ENCODE measurements around the gene UBE2E1.
"Not testable (repeated sequence)": the region's sequence is repeated elsewhere in the genome, so short reads cannot be mapped to it uniquely, and the experiment has no call there.

The UBE2E1 gene

DNA sequence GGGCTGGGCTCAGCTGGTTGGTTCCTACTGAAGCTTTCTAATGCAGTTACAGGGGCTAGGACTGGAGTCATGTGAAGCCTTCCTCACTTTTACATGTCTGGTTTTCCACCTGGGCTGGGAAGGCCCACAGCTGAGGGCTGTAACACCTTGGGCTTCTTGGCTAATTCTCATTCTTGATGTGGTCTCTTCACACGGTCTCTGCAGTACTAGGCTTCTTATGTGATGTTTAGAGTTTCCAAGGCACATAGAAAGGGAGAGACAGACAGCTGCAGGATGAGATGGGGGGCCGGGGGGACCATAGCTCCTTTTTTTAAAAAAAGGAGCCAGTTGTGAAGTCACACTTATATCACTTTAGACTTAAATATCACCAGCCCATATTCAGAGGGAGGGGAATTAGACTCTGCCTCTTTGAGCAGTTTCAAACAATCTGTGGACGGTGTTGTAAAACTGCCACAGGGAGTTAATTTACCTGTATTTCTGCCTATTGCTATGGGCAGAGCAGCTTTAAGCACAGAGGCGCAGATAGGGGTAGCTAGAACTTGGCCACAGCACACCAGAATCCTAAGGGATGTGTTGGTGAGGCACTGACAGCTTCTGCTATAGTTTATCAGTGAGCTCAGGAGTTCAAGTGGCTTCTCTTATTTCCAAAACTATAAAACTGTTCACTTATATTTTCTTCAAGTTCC lies 64.4 kb downstream of the UBE2E1 start:
- Histone ChIP-seq H3K36me3 (ENCODE audit: insufficient read depth, low read length) (no peaks in the 10 kb centered on the region), H3K27me3 (ENCODE audit: insufficient read depth, low read length) (no peaks in the 10 kb centered on the region), H3K4me3 (ENCODE audit: low read depth, low read length) (no peak overlapping the region), H2AFZ (ENCODE audit: low read length, unreplicated experiment) (no peak overlapping the region), H3K27ac (ENCODE audit: low read depth, low read length) (no peak overlapping the region), H3K79me2 (ENCODE audit: control insufficient read depth, insufficient read depth, low read length, unreplicated experiment) (peaks cover 36% of the 10 kb centered on the region), H3K4me1 (ENCODE audit: control insufficient read depth, insufficient read depth, low read length, unreplicated experiment) (peaks cover 36% of the 10 kb centered on the region)

DNA sequence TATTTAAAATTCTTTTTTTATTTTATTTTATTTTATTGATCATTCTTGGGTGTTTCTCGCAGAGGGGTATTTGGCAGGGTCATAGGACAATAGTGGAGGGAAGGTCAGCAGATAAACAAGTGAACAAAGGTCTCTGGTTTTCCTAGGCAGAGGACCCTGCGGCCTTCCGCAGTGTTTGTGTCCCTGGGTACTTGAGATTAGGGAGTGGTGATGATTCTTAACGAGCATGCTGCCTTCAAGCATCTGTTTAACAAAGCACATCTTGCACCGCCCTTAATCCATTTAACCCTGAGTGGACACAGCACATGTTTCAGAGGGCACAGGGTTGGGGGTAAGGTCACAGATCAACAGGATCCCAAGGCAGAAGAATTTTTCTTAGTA lies 64.9 kb downstream of the UBE2E1 start:
- H3K36me3 ChIP-seq (ENCODE audit: insufficient read depth, low read length); H3K4me3 ChIP-seq (ENCODE audit: low read depth, low read length); H3K27me3 ChIP-seq (ENCODE audit: insufficient read depth, low read length); H2AFZ ChIP-seq (ENCODE audit: low read length, unreplicated experiment); H3K27ac ChIP-seq (ENCODE audit: low read depth, low read length): not testable (repeated sequence)
- Histone ChIP-seq H3K79me2 (ENCODE audit: control insufficient read depth, insufficient read depth, low read length, unreplicated experiment) (peaks cover 37% of the 10 kb centered on the region), H3K4me1 (ENCODE audit: control insufficient read depth, insufficient read depth, low read length, unreplicated experiment) (peaks cover 36% of the 10 kb centered on the region)

DNA sequence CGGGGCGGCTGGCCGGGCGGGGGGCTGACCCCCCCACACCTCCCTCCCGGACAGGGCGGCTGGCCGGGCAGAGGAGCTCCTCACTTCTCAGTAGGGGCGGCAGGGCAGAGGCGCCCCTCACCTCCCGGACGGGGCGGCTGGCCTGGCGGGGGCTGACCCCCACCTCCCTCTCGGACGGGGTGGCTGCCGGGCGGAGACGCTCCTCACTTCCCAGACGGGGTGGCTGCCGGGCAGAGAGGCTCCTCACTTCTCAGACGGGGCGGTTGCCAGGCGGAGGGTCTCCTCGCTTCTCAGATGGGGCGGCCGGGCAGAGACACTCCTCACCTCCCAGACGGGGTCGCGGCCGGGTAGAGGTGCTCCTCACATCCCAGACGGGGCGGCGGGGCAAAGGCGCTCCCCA lies 65.6 kb downstream of the UBE2E1 start:
- Histone ChIP-seq H3K79me2 (ENCODE audit: control insufficient read depth, insufficient read depth, low read length, unreplicated experiment) (peaks cover 39% of the 10 kb centered on the region), H3K4me1 (ENCODE audit: control insufficient read depth, insufficient read depth, low read length, unreplicated experiment) (peaks cover 36% of the 10 kb centered on the region)
- not testable (repeated sequence) for H3K36me3 ChIP-seq (ENCODE audit: insufficient read depth, low read length); H2AFZ ChIP-seq (ENCODE audit: low read length, unreplicated experiment); H3K4me3 ChIP-seq (ENCODE audit: low read depth, low read length); H3K27ac ChIP-seq (ENCODE audit: low read depth, low read length); H3K27me3 ChIP-seq (ENCODE audit: insufficient read depth, low read length)

DNA sequence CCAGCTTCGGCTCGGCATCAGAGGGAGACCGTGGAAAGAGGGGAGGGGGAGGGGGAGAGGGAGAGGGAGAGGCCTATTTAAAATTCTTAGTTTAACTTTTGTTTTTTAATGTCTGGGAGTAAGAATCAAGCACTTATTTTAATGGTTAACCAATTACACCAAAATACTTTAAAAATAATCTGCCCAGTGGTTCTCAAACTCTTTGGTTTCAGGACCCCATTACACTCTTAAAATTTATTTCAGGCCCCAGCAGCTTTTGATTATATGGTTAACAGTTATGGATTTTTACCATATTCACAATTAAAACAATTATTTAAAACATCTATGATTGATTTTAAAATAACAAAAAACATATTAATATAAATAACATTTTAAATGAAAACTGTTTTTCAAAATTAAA lies 66.6 kb downstream of the UBE2E1 start:
- Histone ChIP-seq H3K36me3 (ENCODE audit: insufficient read depth, low read length) (no peaks in the 10 kb centered on the region), H3K4me3 (ENCODE audit: low read depth, low read length) (no peak overlapping the region), H2AFZ (ENCODE audit: low read length, unreplicated experiment) (no peak overlapping the region), H3K4me1 (ENCODE audit: control insufficient read depth, insufficient read depth, low read length, unreplicated experiment) (peaks cover 42% of the 10 kb centered on the region), H3K79me2 (ENCODE audit: control insufficient read depth, insufficient read depth, low read length, unreplicated experiment) (peaks cover 40% of the 10 kb centered on the region), H3K27me3 (ENCODE audit: insufficient read depth, low read length) (no peaks in the 10 kb centered on the region), H3K27ac (ENCODE audit: low read depth, low read length) (no peak overlapping the region)

DNA sequence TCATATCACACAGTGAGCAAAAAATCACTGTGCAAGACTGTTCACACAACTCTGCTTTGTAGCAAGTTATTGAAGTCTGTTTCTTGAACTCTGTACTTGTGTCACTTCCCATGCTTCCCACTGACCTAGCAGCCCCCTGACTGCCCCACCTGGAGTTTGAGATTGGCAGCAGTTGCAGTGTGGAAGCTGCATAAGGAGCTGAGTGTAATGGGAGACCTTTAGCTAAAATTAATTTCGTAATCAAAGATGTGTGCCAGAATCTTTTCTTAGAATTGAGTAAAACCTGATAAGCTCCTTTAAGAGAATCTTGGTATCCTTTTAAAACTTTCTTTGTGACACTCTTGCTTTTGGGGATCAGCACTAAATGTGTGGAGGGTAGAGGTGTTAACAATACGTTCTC lies 68.2 kb downstream of the UBE2E1 start:
- H3K4me1 ChIP-seq (ENCODE audit: control insufficient read depth, insufficient read depth, low read length, unreplicated experiment), result peaks cover 47% of the 10 kb centered on the region
- H3K27me3 ChIP-seq (ENCODE audit: insufficient read depth, low read length), result no peaks in the 10 kb centered on the region
- H3K36me3 ChIP-seq (ENCODE audit: insufficient read depth, low read length), result no peaks in the 10 kb centered on the region
- peaks cover 36% of the 10 kb centered on the region for H3K79me2 ChIP-seq (ENCODE audit: control insufficient read depth, insufficient read depth, low read length, unreplicated experiment)
- no peak overlapping the region for H2AFZ ChIP-seq (ENCODE audit: low read length, unreplicated experiment)
- no peak overlapping the region for H3K4me3 ChIP-seq (ENCODE audit: low read depth, low read length)
- no peak overlapping the region for H3K27ac ChIP-seq (ENCODE audit: low read depth, low read length)

DNA sequence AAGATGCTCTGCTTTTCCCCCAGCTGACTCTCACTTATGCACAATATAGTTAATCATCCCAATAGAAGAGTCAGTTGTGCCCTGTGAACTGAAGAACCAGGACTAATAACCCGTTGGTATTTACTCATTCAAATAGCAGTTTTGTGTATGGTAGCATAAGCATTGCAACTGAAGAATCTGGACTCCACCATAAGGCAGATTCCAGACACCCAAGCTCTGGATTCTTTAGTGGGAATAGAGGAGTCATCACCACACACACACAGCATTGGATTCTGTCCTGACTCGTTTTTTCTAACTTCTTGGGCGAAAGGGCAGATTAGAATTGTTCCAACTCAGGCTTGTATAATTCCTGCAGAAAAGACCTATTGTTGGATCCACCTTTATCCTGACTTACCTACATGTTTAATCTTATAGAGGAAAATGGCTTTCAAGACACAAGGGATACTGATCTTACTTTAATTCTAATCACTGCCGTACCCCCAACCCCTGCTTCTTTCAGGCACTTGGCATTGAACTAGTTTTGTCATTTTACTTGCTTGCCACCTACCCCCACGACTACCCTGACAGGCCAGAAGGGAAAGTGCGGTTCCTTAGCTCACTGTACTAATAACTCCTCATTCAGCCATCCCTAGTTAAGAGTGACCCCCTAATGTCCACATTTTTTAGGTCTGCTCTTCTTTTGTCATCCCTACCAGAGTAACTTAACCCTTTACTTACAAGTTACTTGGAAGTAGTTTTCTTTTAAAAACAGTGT lies 68.8 kb downstream of the UBE2E1 start:
- H3K27ac ChIP-seq (ENCODE audit: low read depth, low read length), result no peak overlapping the region
- H3K36me3 ChIP-seq (ENCODE audit: insufficient read depth, low read length), result no peaks in the 10 kb centered on the region
- no peak overlapping the region for H3K4me3 ChIP-seq (ENCODE audit: low read depth, low read length)
- H3K27me3 ChIP-seq (ENCODE audit: insufficient read depth, low read length), result no peaks in the 10 kb centered on the region
- peaks cover 41% of the 10 kb centered on the region for H3K79me2 ChIP-seq (ENCODE audit: control insufficient read depth, insufficient read depth, low read length, unreplicated experiment)
- peaks cover 47% of the 10 kb centered on the region for H3K4me1 ChIP-seq (ENCODE audit: control insufficient read depth, insufficient read depth, low read length, unreplicated experiment)
- H2AFZ ChIP-seq (ENCODE audit: low read length, unreplicated experiment), result no peak overlapping the region

DNA sequence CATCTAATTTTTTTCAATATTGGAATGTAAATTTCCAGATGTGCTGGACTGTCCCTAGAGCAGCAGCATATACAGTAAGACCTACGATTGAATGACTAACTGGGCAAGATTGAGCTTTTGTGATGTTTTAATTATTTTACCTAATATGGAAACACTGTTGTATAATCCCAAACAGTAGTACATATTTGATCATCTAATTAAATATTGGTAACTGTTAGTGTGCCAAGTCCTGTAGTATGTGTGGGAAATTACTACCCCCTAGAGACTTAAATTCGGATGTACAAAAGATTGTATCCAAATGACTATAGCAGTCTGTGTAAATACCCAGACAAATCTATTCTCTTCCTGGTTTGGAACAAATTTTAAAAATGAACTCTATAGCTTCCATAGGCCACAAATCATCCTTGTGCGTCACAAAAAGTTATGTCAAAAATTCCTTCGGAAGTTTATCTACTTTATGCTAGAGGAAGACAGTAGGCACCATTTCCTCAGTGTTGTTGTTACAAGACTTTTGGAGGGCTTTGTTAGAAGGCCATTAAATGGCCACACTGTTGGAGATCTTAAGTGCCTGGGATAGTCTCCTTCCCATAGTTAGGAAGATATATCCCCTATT lies 69.5 kb downstream of the UBE2E1 start:
- Histone ChIP-seq H3K79me2 (ENCODE audit: control insufficient read depth, insufficient read depth, low read length, unreplicated experiment) (peaks cover 42% of the 10 kb centered on the region), H3K27ac (ENCODE audit: low read depth, low read length) (no peak overlapping the region), H2AFZ (ENCODE audit: low read length, unreplicated experiment) (no peak overlapping the region), H3K4me1 (ENCODE audit: control insufficient read depth, insufficient read depth, low read length, unreplicated experiment) (peaks cover 47% of the 10 kb centered on the region), H3K27me3 (ENCODE audit: insufficient read depth, low read length) (no peaks in the 10 kb centered on the region), H3K4me3 (ENCODE audit: low read depth, low read length) (no peak overlapping the region), H3K36me3 (ENCODE audit: insufficient read depth, low read length) (no peaks in the 10 kb centered on the region)

DNA sequence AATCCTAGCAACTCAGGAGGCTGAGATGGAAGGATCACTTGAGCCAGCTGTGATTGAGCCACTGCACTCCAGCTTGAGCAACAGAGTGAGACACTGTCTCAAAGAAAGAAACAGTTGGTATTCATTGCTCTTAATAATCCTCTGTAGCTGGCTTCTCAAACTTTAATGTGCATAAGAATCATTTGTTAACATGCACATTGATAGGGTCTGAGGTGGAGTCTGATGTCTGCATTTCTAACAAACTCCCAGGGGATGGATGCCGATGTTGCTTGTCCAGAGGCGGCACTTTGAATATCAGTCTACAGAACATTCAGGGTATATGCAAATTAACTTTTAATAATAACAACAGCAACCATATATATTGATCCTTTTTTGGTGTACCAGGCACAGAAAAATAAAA lies 71.2 kb downstream of the UBE2E1 start:
- peak overlapping the region; percentile 32; the same call in 1 of the 2 replicates for H3K27ac ChIP-seq (ENCODE audit: low read depth, low read length)
- 0 out of 2 replicates have a peak, but pooled peaks cover 2% of the 10 kb centered on the region for H3K36me3 ChIP-seq (ENCODE audit: insufficient read depth, low read length)

DNA sequence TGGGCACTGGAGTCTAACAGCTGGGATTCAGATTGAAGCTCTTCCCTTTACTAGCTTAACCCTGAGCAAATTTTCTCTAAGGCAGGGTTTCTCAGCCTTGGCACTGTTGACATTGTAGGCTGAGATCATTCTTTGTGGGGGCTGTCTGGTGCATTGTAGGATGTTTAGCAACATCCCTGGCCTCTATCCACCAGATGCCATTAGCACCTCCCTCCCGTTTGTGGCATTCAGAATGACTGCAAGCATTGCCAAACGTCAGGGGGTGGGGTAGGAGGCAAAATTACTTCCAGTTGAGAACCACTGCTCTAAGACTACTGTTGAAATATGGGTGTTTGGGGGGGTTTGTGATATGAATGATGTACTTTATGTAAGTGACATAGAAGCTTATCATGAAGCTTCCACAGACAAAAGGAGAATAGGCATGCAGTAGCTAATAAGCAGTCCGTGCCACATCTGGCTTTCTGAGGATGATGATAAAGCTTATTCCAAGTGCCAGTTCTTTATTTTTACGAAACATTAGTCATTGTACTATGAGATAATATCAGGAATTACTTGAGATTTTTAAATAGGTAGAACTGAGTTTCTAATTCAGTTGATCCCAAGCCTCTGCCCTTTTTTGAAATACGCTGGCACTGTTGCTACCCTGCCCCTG lies 71.7 kb downstream of the UBE2E1 start:
- H3K27me3 ChIP-seq (ENCODE audit: insufficient read depth, low read length), result no peaks in the 10 kb centered on the region
- peak overlapping the region; percentile 18; the same call in 1 of the 2 replicates for H3K4me3 ChIP-seq (ENCODE audit: low read depth, low read length)
- H3K27ac ChIP-seq (ENCODE audit: low read depth, low read length), result peak overlapping the region; percentile 32
- 0 out of 2 replicates have a peak, but pooled peaks cover 3% of the 10 kb centered on the region for H3K36me3 ChIP-seq (ENCODE audit: insufficient read depth, low read length)
- peaks cover 46% of the 10 kb centered on the region for H3K79me2 ChIP-seq (ENCODE audit: control insufficient read depth, insufficient read depth, low read length, unreplicated experiment)
- no peak overlapping the region for H2AFZ ChIP-seq (ENCODE audit: low read length, unreplicated experiment)
- H3K4me1 ChIP-seq (ENCODE audit: control insufficient read depth, insufficient read depth, low read length, unreplicated experiment), result peaks cover 47% of the 10 kb centered on the region

More for the DNA sequence above, 71.2 kb downstream of the UBE2E1 start:
- H3K27me3 ChIP-seq (ENCODE audit: insufficient read depth, low read length), result no peaks in the 10 kb centered on the region
- H3K4me3 ChIP-seq (ENCODE audit: low read depth, low read length), result peak overlapping the region; percentile 8; the same call in 1 of the 2 replicates
- H3K4me1 ChIP-seq (ENCODE audit: control insufficient read depth, insufficient read depth, low read length, unreplicated experiment), result peaks cover 47% of the 10 kb centered on the region
- H2AFZ ChIP-seq (ENCODE audit: low read length, unreplicated experiment), result no peak overlapping the region
- peaks cover 46% of the 10 kb centered on the region for H3K79me2 ChIP-seq (ENCODE audit: control insufficient read depth, insufficient read depth, low read length, unreplicated experiment)

DNA sequence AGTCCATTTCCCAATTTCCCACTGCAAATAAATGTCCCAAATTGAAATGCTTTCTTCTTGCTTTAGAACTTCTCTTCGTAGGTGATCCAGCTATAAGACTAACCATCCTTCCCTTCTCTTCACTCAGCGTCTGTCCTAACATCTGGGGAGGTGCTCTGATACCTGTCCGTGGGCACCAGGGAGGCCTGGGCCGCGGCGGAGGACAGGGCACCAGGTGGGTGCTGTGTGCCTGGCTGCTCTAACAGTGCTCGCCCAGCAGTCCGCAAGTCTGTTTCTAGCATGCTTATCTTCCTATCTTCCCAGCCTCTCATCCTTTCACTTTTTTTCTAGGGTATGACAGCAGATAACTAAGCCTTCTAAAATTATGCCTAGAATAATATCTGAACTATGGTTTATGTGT lies 73.7 kb downstream of the UBE2E1 start:
- Histone ChIP-seq H3K36me3 (ENCODE audit: insufficient read depth, low read length) (0 out of 2 replicates have a peak, but pooled peaks cover 3% of the 10 kb centered on the region), H3K27ac (ENCODE audit: low read depth, low read length) (no peak overlapping the region), H3K4me3 (ENCODE audit: low read depth, low read length) (no peak overlapping the region), H3K27me3 (ENCODE audit: insufficient read depth, low read length) (no peaks in the 10 kb centered on the region), H3K79me2 (ENCODE audit: control insufficient read depth, insufficient read depth, low read length, unreplicated experiment) (peaks cover 42% of the 10 kb centered on the region), H2AFZ (ENCODE audit: low read length, unreplicated experiment) (no peak overlapping the region), H3K4me1 (ENCODE audit: control insufficient read depth, insufficient read depth, low read length, unreplicated experiment) (peaks cover 37% of the 10 kb centered on the region)

All from ACC112 (cell line).